Smooth muscle cell (in vitro differentiated cells): ENCODE results near the gene PTGES2. TPM values are rescaled to one million over a fixed set of nuclear protein-coding genes. Genes with fewer than 3 reads are reported as not detected.

ENCODE experiments used
- DNase-seq: peaks from one replicate; lab custom pipeline; 2025; ENCODE audit not compliant: unreplicated experiment; lab: John Stamatoyannopoulos, UW
- H2AFZ ChIP-seq: fragments of 200-600 bp; sonication (generic); 2 replicates; pipeline ENCODE4 v1.6.0; 2016; ENCODE audit warnings: antibody characterized with exemption, low read depth, mild to moderate bottlenecking
- H3F3A ChIP-seq: fragments of 200-600 bp; sonication (generic); 2 replicates; pipeline ENCODE4 v1.6.0; 2017; ENCODE audit warnings: antibody characterized with exemption, low read depth
- H3K27ac ChIP-seq: fragments of 200-600 bp; sonication (generic); 2 replicates; pipeline ENCODE4 v1.5.1; 2016; ENCODE audit warnings: low read depth, mild to moderate bottlenecking
- H3K27me3 ChIP-seq: fragments of 200-600 bp; sonication (generic); 2 replicates; pipeline ENCODE4 v1.6.1; 2016; ENCODE audit warnings: low read depth, mild to moderate bottlenecking
- H3K36me3 ChIP-seq: fragments of 200-600 bp; sonication (generic); 2 replicates; pipeline ENCODE4 v1.5.1; 2016; ENCODE audit warnings: low read depth
- H3K4me1 ChIP-seq: fragments of 200-600 bp; sonication (generic); 2 replicates; pipeline ENCODE4 v1.5.1; 2016; ENCODE audit warnings: low read depth
- H3K4me2 ChIP-seq: fragments of 200-600 bp; sonication (generic); 2 replicates; pipeline ENCODE4 v1.6.0; 2016; ENCODE audit warnings: mild to moderate bottlenecking
- H3K4me3 ChIP-seq: fragments of 200-600 bp; sonication (generic); 2 replicates; pipeline ENCODE4 v1.5.1; 2016; ENCODE audit warnings: mild to moderate bottlenecking
- H3K79me2 ChIP-seq: fragments of 200-600 bp; sonication (generic); 2 replicates; pipeline ENCODE4 v1.6.0; 2016; ENCODE audit warnings: low read depth, mild to moderate bottlenecking
- H3K9ac ChIP-seq: fragments of 200-600 bp; sonication (generic); 2 replicates; pipeline ENCODE4 v1.6.0; 2016; ENCODE audit warnings: low read depth
- H3K9me3 ChIP-seq: fragments of 200-600 bp; sonication (generic); replicated peaks from 2 replicates; pipeline ENCODE4 v1.5.1; 2016; ENCODE audit warnings: low read depth
- H4K20me1 ChIP-seq: fragments of 200-600 bp; sonication (generic); 2 replicates; pipeline ENCODE4 v1.6.0; 2016; ENCODE audit warnings: low read depth
- CTCF ChIP-seq: fragments of 200-600 bp; sonication (generic); IDR thresholded peaks from 2 replicates; pipeline ENCODE4 v1.5.1; 2017; ENCODE audit warnings: borderline replicate concordance, mild to moderate bottlenecking, antibody characterized with exemption; ENCODE audit not compliant: insufficient read depth, poor library complexity, severe bottlenecking
- WGBS: methylation state at CpG from one replicate; pipeline ENCODE4 v1.1.7; 2016; ENCODE audit warnings: low lambda C conversion rate; 5-methylcytosine and 5-hydroxymethylcytosine counted together
- polyA plus RNA-seq: library from polyadenylated mRNA; unstranded; fragments of >200 nt; fragmentation: Nextera tagmentation; extraction: Ambion mirVana; gene quantifications from 2 replicates; pipeline ENCODE4 v1.2.1, GENCODE V29; 2016
- total RNA-seq: library from RNA; depleted of rRNA; stranded (reverse); fragments of >200 nt; gene quantifications from 2 replicates; pipeline ENCODE4 v1.2.3, GENCODE V29; 2014

The PTGES2 gene
- total and polyA plus RNA-seq, 2 experiments from 2014 or later = 31.5 to 78.6 TPM

GRCh38 chr9:128099932-128100491, 27.5 kb downstream of the PTGES2 start:
- Histone ChIP-seq H4K20me1 (peaks cover 15% of the 10 kb centered on the region), H3K27me3 (no peaks in the 10 kb centered on the region), H3F3A (peaks cover 18% of the 10 kb centered on the region), H3K79me2 (peaks cover 42% of the 10 kb centered on the region), H3K4me1 (peaks cover 20% of the 10 kb centered on the region), H3K9me3 (no peaks in the 10 kb centered on the region), H3K36me3 (no peaks in the 10 kb centered on the region), H2AFZ (no peak overlapping the region), H3K27ac (peak overlapping the region; percentile 99), H3K9ac (peak overlapping the region; percentile 95), H3K4me3 (peak overlapping the region; percentile 53), H3K4me2 (peak overlapping the region; percentile 87)
- 83% methylated on average over 16 of the region's 16 CpGs for WGBS
- TF ChIP-seq CTCF = no peak
- no peak for DNase-seq

GRCh38 chr9:128099231-128099931, 28.1 kb downstream of the PTGES2 start:
- Histone ChIP-seq H3K9ac (peak overlapping the region; percentile 95), H3K36me3 (no peaks in the 10 kb centered on the region), H3F3A (peaks cover 23% of the 10 kb centered on the region), H3K4me3 (peak overlapping the region; percentile 53), H4K20me1 (peaks cover 15% of the 10 kb centered on the region), H3K9me3 (no peaks in the 10 kb centered on the region), H3K4me1 (peaks cover 20% of the 10 kb centered on the region), H3K4me2 (peak overlapping the region; percentile 87), H3K27ac (peak overlapping the region; percentile 99), H3K27me3 (no peaks in the 10 kb centered on the region), H3K79me2 (peaks cover 43% of the 10 kb centered on the region), H2AFZ (no peak overlapping the region)
- no peak for TF ChIP-seq CTCF
- no peak for DNase-seq
- 59% methylated on average over 16 of the region's 16 CpGs for WGBS

GRCh38 chr9:128098297-128099230, 29.0 kb downstream of the PTGES2 start:
- DNase-seq = peak; percentile 88
- Histone ChIP-seq H3K4me1 (peaks cover 26% of the 10 kb centered on the region), H2AFZ (no peak overlapping the region), H3K36me3 (no peaks in the 10 kb centered on the region), H3K27me3 (no peaks in the 10 kb centered on the region), H3K27ac (peak overlapping the region; percentile 99), H4K20me1 (peaks cover 15% of the 10 kb centered on the region), H3K79me2 (peaks cover 43% of the 10 kb centered on the region), H3K9ac (peak overlapping the region; percentile 95), H3K9me3 (no peaks in the 10 kb centered on the region), H3K4me3 (peak overlapping the region; percentile 53), H3F3A (peaks cover 29% of the 10 kb centered on the region), H3K4me2 (peak overlapping the region; percentile 87)
- no peak for TF ChIP-seq CTCF
- WGBS = 2% methylated on average over 32 of the region's 32 CpGs
